IMR-90 (cell line): Measurements from ENCODE around the gene TTYH3. TPM values are rescaled to one million over a fixed set of nuclear protein-coding genes. Genes with fewer than 3 reads are reported as not detected.

ENCODE experiments used
- ATAC-seq: fragments of 200-7000 bp; cut with Tn5 transposase; 2 replicates; pipeline ENCODE4 v1.9.1; 2020; ENCODE audit warnings: low read depth, mild to moderate bottlenecking, moderate library complexity
- BruUV-seq: library from RNA; stranded (reverse); fragments of 400-500 nt; replicated peaks from 2 replicates; lab custom pipeline; 2021; lab: Mats Ljungman, UMichigan
- CTCF ChIA-PET: fragments of 300-600 bp; formaldehyde crosslinking; extraction: SDS; loops from one replicate; lab custom pipeline; 2021; ENCODE audit warnings: antibody characterized with exemption; lab: Yijun Ruan, JAX
- POLR2A ChIA-PET: fragments of 300-600 bp; sonication (Branson Sonifier 250); formaldehyde crosslinking; loops from one replicate; lab custom pipeline; 2022; ENCODE audit warnings: antibody characterized with exemption; ENCODE audit not compliant: unreplicated experiment; lab: Charles Lee
- DNase-seq: peaks from one replicate; pipeline ENCODE4 v3.0.0; 2013
- H2AFZ ChIP-seq: replicated peaks from 2 replicates; pipeline ENCODE3; 2013; ENCODE audit warnings: low read length, mild to moderate bottlenecking; ENCODE audit not compliant: poor library complexity
- H2AK5ac ChIP-seq: 2 replicates; pipeline ENCODE4 v1.6.1; 2013; ENCODE audit warnings: low read depth, low read length, inconsistent platforms
- H2AK9ac ChIP-seq: replicated peaks from 2 replicates; pipeline ENCODE3; 2013; ENCODE audit warnings: mild to moderate bottlenecking, low read depth, low read length, moderate library complexity; ENCODE audit not compliant: poor library complexity
- H2BK120ac ChIP-seq: 2 replicates; pipeline ENCODE4 v1.6.1; 2013; ENCODE audit warnings: low read depth, low read length, inconsistent platforms
- H2BK15ac ChIP-seq: 3 replicates; pipeline ENCODE4 v1.6.1; 2013; ENCODE audit warnings: low read depth, low read length, inconsistent platforms
- H2BK20ac ChIP-seq: 2 replicates; pipeline ENCODE4 v1.6.1; 2013; ENCODE audit warnings: low read depth, mild to moderate bottlenecking, inconsistent platforms, low read length, moderate library complexity
- H2BK5ac ChIP-seq: 2 replicates; pipeline ENCODE4 v1.6.1; 2013; ENCODE audit warnings: mild to moderate bottlenecking, low read depth, low read length, inconsistent platforms; ENCODE audit not compliant: poor library complexity, severe bottlenecking
- H3K14ac ChIP-seq: replicated peaks from 2 replicates; pipeline ENCODE4 v1.6.1; 2013; ENCODE audit warnings: low read depth, low read length, inconsistent platforms
- H3K18ac ChIP-seq: 2 replicates; pipeline ENCODE4 v1.6.1; 2013; ENCODE audit warnings: low read depth, low read length, control low read depth
- H3K23ac ChIP-seq: 2 replicates; pipeline ENCODE4 v1.6.1; 2013; ENCODE audit warnings: low read depth, low read length, inconsistent platforms
- H3K27ac ChIP-seq: 2 replicates; pipeline ENCODE4 v1.5.1; 2013; ENCODE audit warnings: mild to moderate bottlenecking, control low read depth, low read length; ENCODE audit not compliant: insufficient read depth
- H3K27me3 ChIP-seq: 2 replicates; pipeline ENCODE4 v1.6.1; 2013; ENCODE audit warnings: low read length; ENCODE audit not compliant: control insufficient read depth, insufficient read depth
- H3K36me3 ChIP-seq: 2 replicates; pipeline ENCODE4 v1.6.1; 2013; ENCODE audit warnings: low read length, mixed read lengths; ENCODE audit not compliant: control insufficient read depth, insufficient read depth
- H3K4ac ChIP-seq: 2 replicates; pipeline ENCODE4 v1.6.1; 2013; ENCODE audit warnings: low read depth, low read length, inconsistent platforms
- H3K4me1 ChIP-seq: 2 replicates; pipeline ENCODE4 v1.6.1; 2013; ENCODE audit warnings: low read length, mixed read lengths; ENCODE audit not compliant: control insufficient read depth, insufficient read depth
- H3K4me2 ChIP-seq: 2 replicates; pipeline ENCODE4 v1.6.1; 2013; ENCODE audit warnings: low read depth, mild to moderate bottlenecking, control low read depth, low read length, moderate library complexity
- H3K4me3 ChIP-seq: 2 replicates; pipeline ENCODE4 v1.5.1; 2013; ENCODE audit warnings: low read depth, mild to moderate bottlenecking, control low read depth, low read length, moderate library complexity; ENCODE audit not compliant: insufficient read depth
- H3K56ac ChIP-seq: 2 replicates; pipeline ENCODE4 v1.6.1; 2013; ENCODE audit warnings: low read length, inconsistent platforms; ENCODE audit not compliant: insufficient read depth; ENCODE audit errors: extremely low read depth
- H3K79me1 ChIP-seq, 2 experiments: 2 replicates each; pipeline ENCODE4 v1.6.1; 2013; ENCODE audit warnings: low read length in 2 of 2, inconsistent platforms in 1 of 2, low read depth in 1 of 2
- H3K9ac ChIP-seq: 2 replicates; pipeline ENCODE4 v1.6.1; 2013; ENCODE audit warnings: low read depth, low read length, control low read depth
- H3K9me1 ChIP-seq: 2 replicates; pipeline ENCODE4 v1.6.1; 2013; ENCODE audit warnings: low read length, inconsistent platforms; ENCODE audit not compliant: insufficient read depth
- H3K9me3 ChIP-seq: 2 replicates; pipeline ENCODE4 v1.6.1; 2013; ENCODE audit warnings: low read length; ENCODE audit not compliant: control insufficient read depth, insufficient read depth
- H4K20me1 ChIP-seq: 2 replicates; pipeline ENCODE4 v1.6.1; 2013; ENCODE audit warnings: low read length, inconsistent platforms; ENCODE audit not compliant: insufficient read depth
- H4K5ac ChIP-seq: 2 replicates; pipeline ENCODE4 v1.6.1; 2013; ENCODE audit warnings: mild to moderate bottlenecking, low read depth, low read length, control low read depth
- H4K8ac ChIP-seq, 2 experiments: 2 replicates each; pipeline ENCODE4 v1.6.1; 2013; ENCODE audit warnings: low read depth in 2 of 2, low read length in 2 of 2, control low read depth in 1 of 2, inconsistent platforms in 1 of 2
- H4K91ac ChIP-seq: 2 replicates; pipeline ENCODE4 v1.6.1; 2013; ENCODE audit warnings: low read depth, low read length, inconsistent platforms; ENCODE audit not compliant: insufficient read depth
- BHLHE40 ChIP-seq: fragments of 150-350 bp; IDR thresholded peaks from 2 replicates; pipeline ENCODE4 v1.6.1; 2016; ENCODE audit warnings: mild to moderate bottlenecking, low read depth, low read length
- FOS ChIP-seq: fragments of 150-350 bp; IDR thresholded peaks from 2 replicates; pipeline ENCODE4 v1.6.1; 2016; ENCODE audit warnings: low read depth, low read length
- MAFK ChIP-seq: IDR thresholded peaks from 2 replicates; pipeline ENCODE4 v1.6.1; 2012; ENCODE audit warnings: low read depth, low read length, improper control_type of control experiment
- POLR2A ChIP-seq: IDR thresholded peaks from 2 replicates; pipeline ENCODE4 v1.6.1; 2012; ENCODE audit warnings: mild to moderate bottlenecking, low read depth, low read length
- SMC3 ChIP-seq: fragments of 150-350 bp; IDR thresholded peaks from 2 replicates; pipeline ENCODE4 v1.6.1; 2016; ENCODE audit warnings: low read depth, mild to moderate bottlenecking, antibody characterized with exemption, low read length, moderate library complexity
- WGBS, 2 experiments: methylation state at CpG; one replicate each; pipeline versions ENCODE4 v1.1.5 to v1.1.7; 2013; ENCODE audit warnings: missing lambda C conversion rate in 2 of 2; ENCODE audit not compliant: insufficient read length in 1 of 2; ENCODE audit errors: extremely low coverage in 2 of 2; 5-methylcytosine and 5-hydroxymethylcytosine counted together
- dilution Hi-C: fragments of 300-500 bp; cut with HindIII; formaldehyde crosslinking; loops from one replicate; pipeline ENCODE4 v1.14.3; 2018; ENCODE audit warnings: low sequenced_read_pairs; ENCODE audit not compliant: unreplicated experiment
- in situ Hi-C: fragments of 300-500 bp; cut with MboI; formaldehyde crosslinking; loops from 3 replicates; pipeline ENCODE4 v1.14.3; 2019; ENCODE audit warnings: low sequenced_read_pairs, inconsistent platforms, mixed read lengths
- intact Hi-C: fragments of 100-400 bp; cut with micrococcal nuclease; formaldehyde crosslinking; loops from 2 replicates; pipeline ENCODE4 v1.10.0; 2022
- polyA plus RNA-seq, 3 experiments: library from polyadenylated mRNA; depleted of rRNA; stranded (reverse); fragments of >200 nt; gene quantifications; 2 replicates each; pipeline ENCODE4 v1.2.3, GENCODE V29; 2012; ENCODE audit warnings: low replicate concordance in 1 of 3
- total RNA-seq: library from RNA; depleted of rRNA; stranded (reverse); fragments of >200 nt; gene quantifications from 2 replicates; pipeline ENCODE4 v1.2.3, GENCODE V29; 2012
- TF ChIP-seq, protein P1 (sequence below): fragments of 150-350 bp; IDR thresholded peaks from 2 replicates; pipeline ENCODE4 v1.6.1; 2016; ENCODE audit warnings: low read depth, mild to moderate bottlenecking, low read length, moderate library complexity, borderline replicate concordance
- TF ChIP-seq, protein P2 (sequence below): fragments of 150-350 bp; IDR thresholded peaks from 2 replicates; pipeline ENCODE4 v1.6.1; 2017; ENCODE audit warnings: mild to moderate bottlenecking, antibody characterized with exemption, low read length, low read depth

TTYH3 gene
- total and polyA plus RNA-seq, 2 of the 4 experiments (the other 2 are of a cell fraction): 5.6 to 82.6 TPM

DNA sequence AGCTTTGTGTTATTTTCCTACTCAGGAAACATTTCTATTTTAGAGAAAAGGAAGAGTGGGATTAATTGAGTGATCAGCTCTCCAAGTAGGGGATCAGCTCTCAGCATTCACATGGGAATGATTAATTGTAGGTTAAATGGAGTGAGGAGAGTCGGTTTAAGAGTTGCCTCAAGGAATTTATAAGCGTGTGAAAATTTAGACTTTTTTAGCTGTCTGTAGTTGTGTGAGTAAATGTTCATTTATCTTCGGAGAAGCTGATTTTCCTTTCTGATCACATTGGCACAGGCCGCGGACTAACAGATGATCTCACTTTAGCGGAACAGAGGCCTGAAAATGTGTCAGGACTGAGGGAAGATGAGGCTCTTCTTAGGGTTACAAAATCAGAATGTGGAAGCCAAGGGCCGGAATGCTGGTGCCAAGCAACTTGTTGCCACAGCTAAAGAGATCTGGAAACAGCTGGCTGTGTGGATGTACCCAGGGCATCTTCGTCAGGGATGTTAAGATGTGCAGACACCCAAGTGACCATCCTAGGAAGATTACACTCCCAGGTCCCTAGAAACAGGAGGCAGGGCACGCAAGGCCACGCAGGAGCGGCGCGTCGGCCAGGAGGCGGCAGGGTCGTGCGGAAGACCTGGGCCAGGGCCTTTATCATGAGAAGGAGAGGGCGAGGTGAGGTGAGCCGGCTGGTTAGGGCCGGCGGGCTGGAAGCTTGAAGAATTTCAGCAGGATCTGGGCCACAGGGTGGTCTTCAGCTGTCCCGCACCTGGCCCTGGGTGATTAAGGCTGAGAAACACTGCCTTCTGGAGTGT is 35.1 kb upstream of the TTYH3 start:
- Histone ChIP-seq H2AK9ac (peak overlapping the region; percentile 55), H3K9me3 (no peaks in the 10 kb centered on the region), H2AFZ (no peak overlapping the region), H3K9ac (no peak overlapping the region), H4K20me1 (no peaks in the 10 kb centered on the region), H3K79me1 (no peaks in the 10 kb centered on the region), H3K27ac (no peak overlapping the region), H3K23ac (no peak overlapping the region), H2BK20ac (no peak overlapping the region), H4K8ac (no peak overlapping the region), H3K4ac (no peak overlapping the region), H3K4me1 (no peaks in the 10 kb centered on the region), H4K5ac (no peak overlapping the region), H3K4me3 (no peak overlapping the region), H3K9me1 (no peaks in the 10 kb centered on the region), H2AK5ac (no peak overlapping the region), H3K27me3 (no peaks in the 10 kb centered on the region), H3K36me3 (peaks cover 49% of the 10 kb centered on the region), H3K4me2 (no peak overlapping the region), H4K91ac (no peak overlapping the region), H3K18ac (no peak overlapping the region), H2BK5ac (no peak overlapping the region), H2BK120ac (no peak overlapping the region), H2BK15ac (no peak overlapping the region), H3K56ac (no peak overlapping the region), H3K14ac (no peak overlapping the region)
- in situ Hi-C loops: no loop called here
- POLR2A ChIA-PET: no interaction called here
- no TSS peak for BruUV-seq
- TF ChIP-seq, protein P1, sequence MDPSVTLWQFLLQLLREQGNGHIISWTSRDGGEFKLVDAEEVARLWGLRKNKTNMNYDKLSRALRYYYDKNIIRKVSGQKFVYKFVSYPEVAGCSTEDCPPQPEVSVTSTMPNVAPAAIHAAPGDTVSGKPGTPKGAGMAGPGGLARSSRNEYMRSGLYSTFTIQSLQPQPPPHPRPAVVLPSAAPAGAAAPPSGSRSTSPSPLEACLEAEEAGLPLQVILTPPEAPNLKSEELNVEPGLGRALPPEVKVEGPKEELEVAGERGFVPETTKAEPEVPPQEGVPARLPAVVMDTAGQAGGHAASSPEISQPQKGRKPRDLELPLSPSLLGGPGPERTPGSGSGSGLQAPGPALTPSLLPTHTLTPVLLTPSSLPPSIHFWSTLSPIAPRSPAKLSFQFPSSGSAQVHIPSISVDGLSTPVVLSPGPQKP: no peak
- TF ChIP-seq SMC3 (no peak), MAFK (no peak), BHLHE40 (no peak), POLR2A (no peak), FOS (no peak)
- TF ChIP-seq, protein P2, sequence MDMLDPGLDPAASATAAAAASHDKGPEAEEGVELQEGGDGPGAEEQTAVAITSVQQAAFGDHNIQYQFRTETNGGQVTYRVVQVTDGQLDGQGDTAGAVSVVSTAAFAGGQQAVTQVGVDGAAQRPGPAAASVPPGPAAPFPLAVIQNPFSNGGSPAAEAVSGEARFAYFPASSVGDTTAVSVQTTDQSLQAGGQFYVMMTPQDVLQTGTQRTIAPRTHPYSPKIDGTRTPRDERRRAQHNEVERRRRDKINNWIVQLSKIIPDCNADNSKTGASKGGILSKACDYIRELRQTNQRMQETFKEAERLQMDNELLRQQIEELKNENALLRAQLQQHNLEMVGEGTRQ: no peak
- DNase-seq: no peak
- 84% methylated on average over 10 of the region's 22 CpGs; no CpG with 5 or more reads in 1 of the 2 experiments for WGBS, 2 experiments
- dilution Hi-C loops: no loop called here
- CTCF ChIA-PET: interaction anchor here (0.6 to 1.1 kb wide), 2 partner anchors 12 to 215 kb away, joined by 3 to 4 read pairs; no protein-coding TSS in a partner anchor
- intact Hi-C loops: no loop called here
- ATAC-seq: no peak
